GM04504 (cell line): ENCODE data around the gene SPG7.
A peak's percentile ranks its signal among the peaks of the same experiment; 100 is the strongest.
"Not testable (repeated sequence)": the region's sequence is repeated elsewhere in the genome, so short reads cannot be mapped to it uniquely, and the experiment has no call there.

ENCODE experiments used
- DNase-seq: peaks from one replicate; pipeline ENCODE4 v3.0.0-alpha.2; 2012; ENCODE audit warnings: low read depth

Gene SPG7

GRCh38 chr16:89564476-89565255 lies 56.5 kb downstream of the SPG7 start:
- no peak for DNase-seq

- DNase-seq: no peak
Measured at GRCh38 chr16:89565256-89565505, 57.0 kb downstream of the SPG7 start.

- DNase-seq: no peak
Measured at GRCh38 chr16:89565506-89566372, 57.5 kb downstream of the SPG7 start.

- DNase-seq: no peak
Measured at GRCh38 chr16:89567656-89568594, 59.7 kb downstream of the SPG7 start.

GRCh38 chr16:89569506-89570341 lies 61.5 kb downstream of the SPG7 start:
- DNase-seq: no peak

GRCh38 chr16:89570342-89570923 lies 62.2 kb downstream of the SPG7 start:
- DNase-seq: no peak

- not testable (repeated sequence) for DNase-seq
Measured at GRCh38 chr16:89570983-89571598, 62.9 kb downstream of the SPG7 start.

- no peak for DNase-seq
Measured at GRCh38 chr16:89571636-89572035, 63.4 kb downstream of the SPG7 start.

GRCh38 chr16:89572073-89572484 lies 63.9 kb downstream of the SPG7 start:
- DNase-seq: no peak

- no peak for DNase-seq
Measured at GRCh38 chr16:89572485-89573205, 64.4 kb downstream of the SPG7 start.

GRCh38 chr16:89573826-89574680 lies 65.8 kb downstream of the SPG7 start:
- DNase-seq: no peak

- DNase-seq: peak; percentile 44
Measured at GRCh38 chr16:89574681-89575246, 66.6 kb downstream of the SPG7 start.

- no peak for DNase-seq
Measured at GRCh38 chr16:89575247-89576152, 67.3 kb downstream of the SPG7 start, which contains the start of gene CPNE7. TSS of gene CPNE7 (plus strand) at chr16:89575758. CDS start at chr16:89575898, 140 bp downstream.

GRCh38 chr16:89576153-89577054 lies 68.2 kb downstream of the SPG7 start:
- DNase-seq: no peak

- no peak for DNase-seq
Measured at GRCh38 chr16:89577055-89577759, 69.0 kb downstream of the SPG7 start.

- no peak for DNase-seq
Measured at GRCh38 chr16:89579351-89579750, 71.1 kb downstream of the SPG7 start.
